Stromal cell of bone marrow (primary cell): ENCODE results near the gene LPGAT1.
A peak's percentile ranks its signal among the peaks of the same experiment; 100 is the strongest.
"Not testable (repeated sequence)": the region's sequence is repeated elsewhere in the genome, so short reads cannot be mapped to it uniquely, and the experiment has no call there.

ENCODE experiments used
- DNase-seq: peaks from one replicate; pipeline ENCODE4 v3.0.0-alpha.2; 2012; ENCODE audit warnings: low read depth

The LPGAT1 gene

DNA sequence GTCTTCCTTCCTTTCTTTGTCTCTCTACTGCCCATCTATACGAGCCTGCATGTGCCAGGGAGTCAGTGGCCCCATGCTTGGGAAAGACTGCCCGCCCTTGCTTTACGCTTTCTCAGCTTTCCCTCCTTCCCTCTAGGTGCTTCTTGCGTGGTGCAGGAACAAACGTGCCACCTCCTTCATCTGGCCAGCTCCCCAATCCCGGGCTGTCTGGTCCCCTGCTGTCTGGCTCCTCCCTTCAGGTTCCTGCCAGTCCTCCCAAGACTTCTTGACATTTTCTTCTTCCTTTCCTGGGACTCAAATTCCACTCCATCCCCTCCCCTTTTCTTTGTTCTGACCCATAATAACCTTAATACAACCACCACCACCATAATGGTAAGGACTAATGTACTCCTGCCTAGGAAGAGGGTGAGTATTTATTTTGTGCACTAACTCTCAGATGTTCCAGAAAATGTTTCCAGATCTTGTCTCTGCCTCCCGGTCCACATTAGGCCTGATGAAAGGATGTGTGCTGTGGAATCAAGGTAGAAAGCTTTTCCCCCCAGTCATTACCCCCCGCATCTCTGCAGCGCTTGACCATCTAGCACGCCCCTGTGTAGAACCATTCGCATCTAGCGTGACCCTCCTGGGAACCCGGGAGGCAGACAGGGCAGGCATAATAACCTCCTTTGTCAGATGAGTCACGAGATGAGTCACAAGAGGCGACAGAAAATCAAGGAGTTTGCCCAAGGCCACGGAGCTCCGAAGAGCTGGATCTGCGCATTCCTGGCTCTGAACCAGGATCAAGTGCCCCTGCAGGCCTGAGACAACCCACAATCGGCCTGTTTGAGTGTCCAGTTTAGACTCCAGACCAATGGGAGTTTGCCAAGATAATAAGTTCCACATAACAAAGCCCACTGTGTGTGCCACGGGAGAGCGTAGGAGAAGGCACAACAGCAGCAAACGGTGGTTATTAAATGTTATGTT is 95.1 kb downstream of the LPGAT1 start:
- DNase-seq, result peak; percentile 78

GRCh38 chr1:211734791-211735190 is 95.8 kb downstream of the LPGAT1 start:
- DNase-seq, result no peak

DNA sequence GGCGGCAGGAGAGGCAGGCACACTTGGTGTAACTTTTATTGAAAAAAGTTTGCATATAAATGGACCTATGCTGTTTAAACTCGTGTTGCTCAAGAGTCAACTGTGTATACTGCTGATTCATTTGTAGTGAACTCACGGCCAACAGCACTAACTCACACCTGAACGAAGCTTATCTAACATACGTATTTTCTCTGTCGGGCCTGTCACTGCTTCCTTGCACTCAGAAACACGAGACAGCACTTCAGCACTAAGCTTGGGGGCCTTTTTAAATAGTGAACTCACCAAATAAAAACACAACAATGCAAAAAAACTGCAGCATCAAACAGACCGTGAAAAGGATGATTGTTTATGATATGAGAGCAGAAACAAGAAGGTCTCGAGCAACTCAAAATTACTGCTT is 96.2 kb downstream of the LPGAT1 start:
- no peak for DNase-seq

DNA sequence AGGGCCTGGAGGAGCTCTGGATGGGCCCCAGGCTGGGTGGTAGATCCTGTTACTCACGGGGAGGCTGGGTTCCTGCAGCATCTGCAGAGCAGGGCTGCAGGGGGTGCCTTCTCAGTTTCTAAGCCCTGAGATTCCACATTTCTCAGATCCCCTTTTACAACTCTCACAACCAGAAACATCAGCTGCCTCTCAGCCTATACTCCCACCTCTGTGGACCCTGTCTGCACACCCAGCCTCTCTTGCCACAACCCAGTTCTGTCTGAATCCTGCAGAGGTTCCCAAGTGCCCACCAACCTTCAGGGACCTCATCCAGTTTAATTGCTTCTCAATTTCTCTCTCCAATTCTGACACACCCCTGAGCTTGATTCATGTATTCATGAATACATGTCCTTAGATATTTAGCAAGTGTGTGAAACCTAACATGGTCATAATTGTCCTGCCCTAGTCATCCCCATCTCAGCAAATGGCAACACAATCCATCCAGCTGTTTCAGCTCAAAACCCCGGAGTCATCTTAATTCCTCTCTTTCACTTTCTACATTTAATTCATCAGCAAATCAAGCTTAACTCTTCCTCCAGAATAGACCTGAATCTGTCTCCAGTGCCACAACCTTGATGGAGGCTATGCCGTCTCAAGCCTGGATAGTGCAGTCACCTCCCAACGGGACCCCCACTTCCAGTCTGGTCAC is 98.1 kb downstream of the LPGAT1 start:
- no peak for DNase-seq

GRCh38 chr1:211731456-211732292 is 98.9 kb downstream of the LPGAT1 start:
- no peak for DNase-seq

DNA sequence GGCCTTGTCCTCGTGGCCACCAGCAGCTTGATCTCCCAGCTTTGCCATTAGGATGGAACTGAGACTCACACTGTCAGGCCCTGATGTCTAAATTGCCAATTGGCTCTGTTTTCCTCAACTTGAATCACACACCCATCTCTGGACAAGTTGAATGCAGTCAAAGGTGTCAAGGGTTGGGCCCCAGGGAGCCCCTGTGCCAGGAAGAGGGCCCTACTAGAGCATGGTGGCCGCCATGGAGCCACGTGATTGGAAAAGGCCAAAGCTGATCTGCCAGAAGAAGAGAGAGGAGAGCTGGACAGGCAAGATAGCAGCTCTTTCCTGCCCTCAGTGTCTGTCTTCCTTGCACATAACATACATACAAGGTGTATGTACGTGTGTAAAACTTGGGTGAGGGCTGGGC is 100.2 kb downstream of the LPGAT1 start:
- no peak for DNase-seq

DNA sequence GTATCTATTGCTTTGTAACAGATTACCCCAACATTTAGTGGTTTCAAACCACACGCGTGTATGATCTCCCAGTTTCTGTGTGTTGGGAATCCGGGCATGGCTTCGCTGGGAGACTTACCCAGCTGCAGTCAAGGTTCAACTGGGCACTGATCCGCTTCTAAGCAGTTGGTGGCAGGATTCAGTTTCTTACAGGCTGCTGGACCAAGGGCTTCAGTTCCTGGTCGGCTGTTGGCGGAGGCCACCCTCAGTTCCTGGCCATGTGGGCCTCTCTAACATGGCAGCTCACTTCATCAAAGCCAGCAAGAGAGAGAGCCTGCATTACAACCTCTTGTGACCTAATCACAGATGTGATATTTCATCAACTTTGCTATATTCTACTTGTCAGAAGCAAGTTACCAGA is 101.3 kb downstream of the LPGAT1 start:
- no peak for DNase-seq

DNA sequence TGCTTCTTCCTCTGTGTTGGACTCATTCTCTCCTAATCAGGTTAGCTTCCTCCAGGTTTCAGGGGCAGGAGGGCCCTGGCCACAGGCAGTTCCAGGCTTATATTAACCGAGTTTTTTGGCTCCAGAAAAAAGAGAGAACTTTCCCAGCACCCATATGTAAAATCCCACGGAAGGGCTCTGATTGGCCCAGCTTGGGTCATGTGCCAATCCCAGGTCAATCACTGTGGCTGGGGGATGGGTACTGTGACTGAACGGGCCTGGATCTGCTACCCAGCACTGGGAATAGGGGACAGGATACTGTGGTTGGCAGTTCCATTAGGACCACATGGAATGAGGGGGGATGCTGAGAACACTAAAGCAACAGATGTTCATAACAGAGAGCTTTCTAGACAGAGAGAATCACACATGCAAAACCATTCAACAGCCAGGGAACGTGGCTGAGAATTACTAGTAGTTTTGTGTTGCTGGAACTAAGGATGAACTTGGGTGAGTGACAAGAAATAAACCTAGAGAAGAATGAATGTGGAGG is 104.0 kb downstream of the LPGAT1 start:
- no peak for DNase-seq

GRCh38 chr1:211724687-211725196 is 105.8 kb downstream of the LPGAT1 start:
- DNase-seq, result no peak

DNA sequence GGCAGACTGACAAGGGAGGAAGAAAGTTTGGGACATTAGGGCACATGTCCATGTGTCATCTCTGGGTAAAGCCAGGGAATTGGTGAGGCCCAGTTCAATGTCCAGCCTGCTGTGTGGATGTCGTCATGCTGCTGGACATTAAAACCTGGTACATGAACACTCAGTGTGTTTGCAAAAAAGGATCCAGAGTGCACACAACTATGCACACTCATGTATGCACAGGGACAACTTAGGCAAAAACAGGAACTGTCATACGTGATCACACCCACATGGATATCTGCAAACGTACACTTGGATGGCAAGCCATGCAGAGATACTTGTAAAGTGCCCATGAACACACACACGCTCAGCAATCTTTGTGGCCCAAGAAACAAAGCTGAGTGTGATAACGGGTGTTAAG is 107.3 kb downstream of the LPGAT1 start:
- no peak for DNase-seq

DNA sequence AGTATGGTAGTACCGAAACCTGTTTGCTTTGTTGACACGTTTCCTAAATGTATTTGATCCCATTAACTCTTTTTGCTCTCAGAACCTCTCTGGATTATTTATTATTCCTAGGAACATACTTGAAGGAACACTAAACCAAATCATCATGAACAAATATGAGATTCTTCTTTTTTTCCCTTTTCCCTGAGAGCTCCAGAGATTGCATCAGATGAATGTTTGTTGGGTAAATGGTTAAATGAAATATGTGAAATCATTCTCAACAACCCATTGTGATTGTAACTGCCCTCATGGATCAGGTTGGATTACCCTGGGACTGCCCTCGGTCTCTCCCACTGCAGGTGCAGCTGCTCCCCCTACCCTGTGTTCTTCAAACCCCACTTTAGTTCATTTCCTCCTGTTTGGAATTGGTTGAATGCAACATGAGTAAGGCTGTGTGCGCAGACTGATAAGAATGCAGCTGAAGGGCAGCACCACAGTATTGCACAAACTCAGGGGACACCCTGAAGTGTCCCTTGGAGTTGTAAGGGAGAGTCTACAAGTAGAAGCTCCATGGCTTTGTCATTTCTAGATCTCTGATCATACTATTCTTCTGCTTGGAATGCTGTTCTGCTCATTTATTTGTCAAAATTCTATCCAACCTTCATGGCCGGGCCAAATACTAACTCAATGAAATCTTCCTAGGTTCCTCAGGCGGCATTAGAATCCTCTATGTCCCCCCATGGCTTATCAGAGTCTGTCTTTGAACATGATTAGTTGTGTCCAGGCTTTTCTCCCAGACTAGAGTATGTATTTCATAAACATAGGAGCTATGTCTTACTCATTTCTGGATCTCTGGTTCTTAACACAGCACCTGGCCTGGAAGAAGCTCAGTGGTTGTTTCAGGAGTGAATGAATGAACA is 108.0 kb downstream of the LPGAT1 start:
- DNase-seq, result no peak

GRCh38 chr1:211716555-211716954 is 114.0 kb downstream of the LPGAT1 start:
- not testable (repeated sequence) for DNase-seq

GRCh38 chr1:211715971-211716370 is 114.6 kb downstream of the LPGAT1 start:
- no peak for DNase-seq

GRCh38 chr1:211714154-211714553 is 116.4 kb downstream of the LPGAT1 start:
- no peak for DNase-seq

GRCh38 chr1:211713231-211713630 is 117.3 kb downstream of the LPGAT1 start:
- DNase-seq, result no peak

GRCh38 chr1:211711315-211711705 is 119.3 kb downstream of the LPGAT1 start:
- DNase-seq, result no peak

DNA sequence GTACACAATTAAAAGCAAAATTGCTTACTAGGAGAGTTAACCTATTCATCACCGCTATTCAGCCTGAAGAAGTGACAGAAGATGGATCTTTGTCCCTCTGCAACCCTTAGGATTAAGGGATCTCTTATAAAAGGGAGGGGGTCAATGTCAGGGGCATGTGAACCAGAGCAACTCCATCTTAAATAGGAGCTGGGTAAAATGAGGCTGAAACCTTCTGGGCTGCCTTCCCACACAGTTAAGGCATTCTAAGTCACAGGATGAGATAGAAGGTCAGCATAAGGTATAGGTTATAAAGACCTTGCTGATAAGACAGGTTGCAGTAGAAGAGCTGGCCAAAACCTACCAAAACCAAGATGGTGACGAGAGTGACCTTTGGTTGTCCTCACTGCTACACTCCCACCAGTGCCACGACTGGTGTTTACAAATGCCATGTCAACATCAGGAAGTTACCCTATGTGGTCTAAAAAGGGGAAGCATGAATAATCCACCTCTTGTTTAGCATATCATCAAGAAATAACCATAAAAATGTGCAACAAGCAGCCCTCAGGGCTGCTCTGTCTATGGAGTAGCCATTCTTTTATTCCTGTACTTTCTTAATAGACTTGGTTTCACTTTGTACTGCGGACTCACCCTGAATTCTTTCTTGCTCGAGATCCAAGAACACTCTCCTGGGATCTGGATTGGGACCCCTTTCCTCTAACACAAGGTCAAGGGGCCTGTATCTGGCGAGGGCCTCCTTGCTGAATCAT is 119.8 kb downstream of the LPGAT1 start:
- DNase-seq, result no peak

- DNase-seq, result no peak
Measured at GRCh38 chr1:211708926-211709325, 121.6 kb downstream of the LPGAT1 start.

- no peak for DNase-seq
Measured at GRCh38 chr1:211708006-211708405, 122.6 kb downstream of the LPGAT1 start.

GRCh38 chr1:211705467-211706091 is 125.0 kb downstream of the LPGAT1 start:
- no peak for DNase-seq
